HUES48 (cell line): ENCODE data around the gene CRIP1.
A peak's percentile ranks its signal among the peaks of the same experiment; 100 is the strongest.

Experiments used
- H3K27ac ChIP-seq: one replicate; pipeline ENCODE4 v1.7.0; 2013; ENCODE audit warnings: low read depth, low read length, inconsistent platforms
- H3K27me3 ChIP-seq: 2 replicates; pipeline ENCODE4 v1.6.1; 2013; ENCODE audit warnings: mild to moderate bottlenecking, low read length; ENCODE audit not compliant: control insufficient read depth, insufficient read depth
- H3K36me3 ChIP-seq: 2 replicates; pipeline ENCODE4 v1.6.1; 2013; ENCODE audit warnings: low read length; ENCODE audit not compliant: control insufficient read depth, insufficient read depth
- H3K4me1 ChIP-seq: 2 replicates; pipeline ENCODE4 v1.6.1; 2013; ENCODE audit warnings: mild to moderate bottlenecking, low read length; ENCODE audit not compliant: control insufficient read depth, insufficient read depth
- H3K4me3 ChIP-seq: 2 replicates; pipeline ENCODE4 v1.5.1; 2013; ENCODE audit warnings: mild to moderate bottlenecking, low read depth, low read length
- H3K9ac ChIP-seq: 2 replicates; pipeline ENCODE4 v1.6.1; 2013; ENCODE audit warnings: mild to moderate bottlenecking, low read depth, low read length, moderate library complexity
- H3K9me3 ChIP-seq: 2 replicates; pipeline ENCODE4 v1.6.1; 2013; ENCODE audit warnings: low read length; ENCODE audit not compliant: control insufficient read depth, insufficient read depth

The CRIP1 gene

GRCh38 chr14:105455086-105455640 lies 31.5 kb upstream of the CRIP1 start:
- no peaks in the 10 kb centered on the region for H3K27me3 ChIP-seq
- peaks cover 83% of the 10 kb centered on the region for H3K36me3 ChIP-seq
- no peak overlapping the region for H3K27ac ChIP-seq
- no peaks in the 10 kb centered on the region for H3K9me3 ChIP-seq
- no peak overlapping the region for H3K4me3 ChIP-seq
- no peaks in the 10 kb centered on the region for H3K4me1 ChIP-seq
- no peak overlapping the region for H3K9ac ChIP-seq

DNA sequence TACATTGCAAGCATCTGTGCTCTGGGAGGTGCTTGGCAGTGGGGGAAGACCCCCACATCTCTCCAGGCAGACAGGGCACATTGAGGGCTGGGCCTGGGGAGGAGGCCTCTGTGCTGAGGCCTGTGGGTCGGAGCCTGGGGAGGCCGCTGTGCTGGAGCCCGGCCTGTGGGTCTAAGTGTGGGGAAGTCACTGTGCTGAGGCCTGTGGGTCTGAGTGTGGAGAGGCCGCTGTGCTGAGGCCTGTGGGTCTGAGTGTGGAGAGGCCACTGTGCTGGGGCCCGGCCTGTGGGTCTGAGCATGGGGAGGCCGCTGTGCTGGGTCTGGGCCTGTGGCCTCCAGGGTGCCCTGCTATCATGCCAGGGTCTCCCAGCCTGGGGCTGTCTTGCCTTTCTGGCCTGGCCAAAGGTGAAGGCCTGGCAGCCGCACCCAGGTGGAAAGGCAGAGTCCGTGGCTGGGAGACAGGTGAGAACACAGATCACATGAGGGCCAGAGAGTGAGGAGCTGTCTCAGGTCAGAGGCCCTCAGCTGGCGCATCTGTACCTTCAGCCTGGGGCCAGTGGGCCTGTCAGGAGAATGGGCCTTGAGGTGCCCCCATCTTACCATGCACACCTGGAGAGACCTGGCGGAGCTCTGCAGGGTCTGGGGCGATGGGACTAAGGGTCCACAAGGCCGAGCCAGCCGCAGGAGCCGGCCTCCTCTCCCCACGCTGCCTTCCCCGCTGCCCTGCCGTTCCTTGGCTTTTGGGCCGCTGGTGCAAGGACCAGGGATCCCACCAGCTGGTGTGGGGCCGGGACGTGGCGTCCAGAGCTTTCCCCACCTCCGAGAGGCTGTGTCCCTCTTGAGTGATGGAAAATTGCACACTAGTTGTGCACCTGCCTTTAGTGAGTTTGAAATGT lies 30.7 kb upstream of the CRIP1 start:
- H3K4me1 ChIP-seq = no peaks in the 10 kb centered on the region
- no peaks in the 10 kb centered on the region for H3K27me3 ChIP-seq
- H3K9ac ChIP-seq = no peak overlapping the region
- no peak overlapping the region for H3K4me3 ChIP-seq
- H3K9me3 ChIP-seq = no peaks in the 10 kb centered on the region
- peaks cover 83% of the 10 kb centered on the region for H3K36me3 ChIP-seq
- H3K27ac ChIP-seq = no peak overlapping the region

DNA sequence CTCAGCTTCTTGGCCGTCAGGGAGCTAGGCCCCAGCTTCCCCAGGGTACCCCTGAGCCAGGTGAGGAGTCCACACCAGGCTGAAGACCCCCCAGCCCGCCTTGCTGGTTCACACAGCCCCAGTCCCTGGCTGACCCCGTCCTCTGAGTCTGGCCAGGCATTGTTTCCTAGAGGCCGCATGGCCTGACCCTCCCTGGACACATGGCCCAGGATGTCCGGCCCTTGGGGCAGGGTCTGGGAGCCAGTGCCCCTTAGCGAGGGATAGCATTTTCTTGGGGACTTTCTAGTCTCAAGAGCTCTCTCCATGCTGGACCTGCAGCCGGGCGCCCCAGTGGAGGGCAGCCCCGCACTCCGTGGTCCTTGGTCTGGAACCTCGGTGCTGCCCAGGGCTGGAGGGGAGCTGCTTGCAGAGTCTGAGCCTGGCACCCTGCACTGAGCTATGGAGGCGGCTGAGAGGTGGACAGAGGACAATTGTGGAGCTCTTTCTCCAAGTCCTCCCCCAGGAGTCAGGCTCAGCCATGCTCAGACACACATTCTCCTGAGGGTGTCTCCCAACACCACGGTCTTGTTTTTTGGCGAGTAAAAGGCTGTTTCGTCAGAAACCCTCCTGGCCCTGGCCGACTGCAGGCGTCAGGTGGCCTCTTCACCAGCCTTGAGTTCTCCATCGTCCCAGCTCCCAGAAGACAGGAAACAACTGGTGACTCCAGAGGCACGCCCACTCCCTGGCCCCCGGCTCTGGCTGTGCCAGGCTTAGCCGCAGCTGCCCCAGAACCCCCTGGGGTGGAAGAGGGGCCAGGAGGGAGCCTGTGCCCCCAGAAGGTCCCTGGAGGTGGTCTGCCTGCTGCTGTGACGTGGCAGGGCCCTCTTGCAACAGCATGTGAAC lies 29.7 kb upstream of the CRIP1 start:
- Histone ChIP-seq H3K4me3 (no peak overlapping the region), H3K27ac (no peak overlapping the region), H3K9me3 (no peaks in the 10 kb centered on the region), H3K27me3 (no peaks in the 10 kb centered on the region), H3K4me1 (no peaks in the 10 kb centered on the region), H3K36me3 (peaks cover 83% of the 10 kb centered on the region), H3K9ac (no peak overlapping the region)

GRCh38 chr14:105458010-105458409 lies 28.7 kb upstream of the CRIP1 start:
- H3K9ac ChIP-seq = no peak overlapping the region
- no peaks in the 10 kb centered on the region for H3K4me1 ChIP-seq
- H3K36me3 ChIP-seq = peaks cover 80% of the 10 kb centered on the region
- no peak overlapping the region for H3K4me3 ChIP-seq
- no peaks in the 10 kb centered on the region for H3K9me3 ChIP-seq
- no peaks in the 10 kb centered on the region for H3K27me3 ChIP-seq
- H3K27ac ChIP-seq = no peak overlapping the region

DNA sequence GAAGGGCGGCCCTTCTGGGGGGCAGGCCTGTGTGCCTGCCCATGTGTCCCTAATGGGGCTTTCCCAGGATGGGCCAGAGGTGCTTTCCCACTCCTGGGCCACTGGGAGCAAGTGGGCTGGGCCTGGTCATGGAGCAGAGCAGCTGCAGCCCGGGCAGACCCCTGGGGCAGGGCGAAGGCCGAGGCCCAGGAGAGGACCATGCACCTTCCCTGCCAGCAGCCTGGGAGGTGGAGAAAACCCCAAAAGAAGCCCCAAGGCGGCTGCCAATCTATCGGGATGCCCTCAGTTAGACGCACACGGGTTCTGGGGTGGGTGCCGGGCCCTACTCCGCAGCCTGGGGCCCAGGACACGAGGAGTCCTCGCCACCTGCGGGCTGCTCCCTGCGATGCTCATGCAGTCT lies 28.1 kb upstream of the CRIP1 start:
- peaks cover 80% of the 10 kb centered on the region for H3K36me3 ChIP-seq

GRCh38 chr14:105460116-105460515 lies 26.6 kb upstream of the CRIP1 start:
- H3K4me1 ChIP-seq = 0 out of 2 replicates have a peak, but pooled peaks cover 1% of the 10 kb centered on the region

More for the DNA sequence above, 28.1 kb upstream of the CRIP1 start:
- Histone ChIP-seq H3K9ac (no peak overlapping the region), H3K4me3 (no peak overlapping the region), H3K4me1 (no peaks in the 10 kb centered on the region), H3K27me3 (no peaks in the 10 kb centered on the region), H3K9me3 (no peaks in the 10 kb centered on the region), H3K27ac (no peak overlapping the region)

GRCh38 chr14:105460616-105461015 lies 26.1 kb upstream of the CRIP1 start:
- no peaks in the 10 kb centered on the region for H3K9me3 ChIP-seq
- H3K36me3 ChIP-seq = peaks cover 79% of the 10 kb centered on the region
- no peak overlapping the region for H3K9ac ChIP-seq
- H3K27me3 ChIP-seq = no peaks in the 10 kb centered on the region
- H3K4me1 ChIP-seq = 0 out of 2 replicates have a peak, but pooled peaks cover 4% of the 10 kb centered on the region
- H3K27ac ChIP-seq = no peak overlapping the region
- no peak overlapping the region for H3K4me3 ChIP-seq

More at GRCh38 chr14:105460116-105460515, 26.6 kb upstream of the CRIP1 start:
- no peaks in the 10 kb centered on the region for H3K27me3 ChIP-seq
- no peak overlapping the region for H3K9ac ChIP-seq
- H3K4me3 ChIP-seq = no peak overlapping the region
- peaks cover 80% of the 10 kb centered on the region for H3K36me3 ChIP-seq
- H3K9me3 ChIP-seq = no peaks in the 10 kb centered on the region
- H3K27ac ChIP-seq = no peak overlapping the region

DNA sequence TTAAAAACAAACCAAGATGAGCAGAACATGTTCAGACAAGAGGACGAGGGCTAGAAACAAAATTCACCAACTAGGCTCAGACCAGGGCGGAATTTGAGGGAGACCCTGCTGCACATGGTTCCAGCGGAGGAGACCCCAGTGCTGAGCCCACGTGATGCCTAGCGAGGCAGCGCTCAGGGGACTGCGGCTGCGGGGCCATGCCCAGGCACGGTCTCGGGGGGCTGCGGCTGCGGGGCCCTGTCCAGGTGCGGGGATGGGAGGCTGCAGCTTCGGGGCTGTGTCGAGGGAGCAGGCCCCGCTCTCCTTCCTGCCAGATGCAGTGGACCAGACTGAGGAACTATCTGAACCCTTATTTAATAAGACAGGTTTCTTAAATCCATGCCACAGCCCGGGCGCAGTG lies 24.8 kb upstream of the CRIP1 start:
- Histone ChIP-seq H3K4me3 (no peak overlapping the region), H3K36me3 (peaks cover 79% of the 10 kb centered on the region), H3K27me3 (no peaks in the 10 kb centered on the region), H3K4me1 (0 out of 2 replicates have a peak, but pooled peaks cover 4% of the 10 kb centered on the region), H3K27ac (no peak overlapping the region), H3K9me3 (no peaks in the 10 kb centered on the region), H3K9ac (no peak overlapping the region)

GRCh38 chr14:105464501-105464900 lies 22.2 kb upstream of the CRIP1 start:
- Histone ChIP-seq H3K4me3 (no peak overlapping the region), H3K36me3 (peaks cover 85% of the 10 kb centered on the region)

GRCh38 chr14:105465209-105466031 lies 21.3 kb upstream of the CRIP1 start:
- Histone ChIP-seq H3K9ac (no peak overlapping the region), H3K4me1 (0 out of 2 replicates have a peak, but pooled peaks cover 4% of the 10 kb centered on the region), H3K36me3 (peaks cover 85% of the 10 kb centered on the region)

More at GRCh38 chr14:105464501-105464900, 22.2 kb upstream of the CRIP1 start:
- Histone ChIP-seq H3K4me1 (0 out of 2 replicates have a peak, but pooled peaks cover 4% of the 10 kb centered on the region), H3K27ac (no peak overlapping the region), H3K9ac (no peak overlapping the region), H3K9me3 (no peaks in the 10 kb centered on the region), H3K27me3 (no peaks in the 10 kb centered on the region)

More at GRCh38 chr14:105465209-105466031, 21.3 kb upstream of the CRIP1 start:
- Histone ChIP-seq H3K27me3 (no peaks in the 10 kb centered on the region), H3K9me3 (no peaks in the 10 kb centered on the region), H3K4me3 (no peak overlapping the region), H3K27ac (peak overlapping the region; percentile 51)
